K562 (cell line): ENCODE data around the gene GPR12. TPM values are rescaled to one million over a fixed set of nuclear protein-coding genes. Genes with fewer than 3 reads are reported as not detected.

ENCODE experiments used
- ATAC-seq: fragments of 200-7000 bp; cut with Tn5 transposase; 3 replicates; pipeline ENCODE4 v1.9.1; 2020; ENCODE audit warnings: moderate library complexity
- Bru-seq: library from RNA; stranded (reverse); fragments of 400-500 nt; gene quantifications from one replicate; lab custom pipeline; 2021; lab: Mats Ljungman, UMichigan
- BruChase-seq, 2 experiments: library from RNA; stranded (reverse); fragments of 400-500 nt; gene quantifications; one replicate each; lab custom pipeline; 2021; lab: Mats Ljungman, UMichigan
- BruUV-seq: library from RNA; stranded (reverse); fragments of 400-500 nt; replicated peaks from 2 replicates; lab custom pipeline; 2021; lab: Mats Ljungman, UMichigan
- CTCF ChIA-PET: fragments of 300-600 bp; formaldehyde crosslinking; extraction: SDS; loops from one replicate; lab custom pipeline; 2021; ENCODE audit warnings: low intra/inter-chr PET ratio; lab: Yijun Ruan, JAX
- POLR2A ChIA-PET: fragments of 300-600, 350-650 bp; sonication (Branson Sonifier 250); formaldehyde crosslinking; extraction: SDS; loops from one replicate; lab custom pipeline; 2021; ENCODE audit warnings: antibody characterized with exemption, inconsistent platforms; lab: Yijun Ruan, JAX
- DNase-seq, 4 experiments: peaks; one replicate each; pipeline versions ENCODE4 v3.0.0 to v3.0.0-alpha.2; 2011 to 2018; ENCODE audit warnings: low spot score in 3 of 4, mixed read lengths in 3 of 4; ENCODE audit errors: extremely low read depth in 1 of 4
- FAIRE-seq: peaks from 2 replicates; lab custom pipeline; 2011; peaks lifted over from hg19 to GRCh38; lab: Jason Lieb, UNC
- H2AFZ ChIP-seq: 2 replicates; pipeline ENCODE4 v1.6.0; 2011; ENCODE audit warnings: low read depth, low read length, control low read depth, inconsistent platforms
- H3K27ac ChIP-seq: fragments of 200-600 bp; 3 replicates; pipeline ENCODE4 v1.8.0; 2011; ENCODE audit warnings: low read depth, mild to moderate bottlenecking, control low read depth, inconsistent platforms, low read length, moderate library complexity, mixed read lengths; ENCODE audit errors: extremely low read depth
- H3K27me3 ChIP-seq, 2 experiments: fragments of 300-600 bp in 1 of 2; 2 replicates in 1 of 2; 3 replicates in 1 of 2; pipeline versions ENCODE4 v1.6.0 to v1.8.0; 2011; ENCODE audit warnings: inconsistent platforms in 2 of 2, low read length in 2 of 2, mild to moderate bottlenecking in 1 of 2, mixed read lengths in 1 of 2, moderate library complexity in 1 of 2; ENCODE audit not compliant: control insufficient read depth in 2 of 2, insufficient read depth in 2 of 2
- H3K36me3 ChIP-seq: fragments of 300-600 bp; 3 replicates; pipeline ENCODE4 v1.8.0; 2011; ENCODE audit warnings: mild to moderate bottlenecking, low read length, inconsistent platforms; ENCODE audit not compliant: control insufficient read depth, insufficient read depth
- H3K4me1 ChIP-seq, 2 experiments: fragments of 200-600 bp in 1 of 2; replicated peaks in 1 of 2; 2 replicates in 1 of 2; 3 replicates in 1 of 2; pipeline versions ENCODE4 v1.5.1 to v1.8.0; 2011; ENCODE audit warnings: inconsistent platforms in 2 of 2, low read length in 2 of 2, mild to moderate bottlenecking in 1 of 2, mixed read lengths in 1 of 2, moderate library complexity in 1 of 2; ENCODE audit not compliant: control insufficient read depth in 2 of 2, insufficient read depth in 2 of 2
- H3K4me2 ChIP-seq: 2 replicates; pipeline ENCODE4 v1.6.1; 2011; ENCODE audit warnings: low read length, control low read depth, inconsistent platforms, mixed read lengths; ENCODE audit not compliant: insufficient read depth
- H3K4me3 ChIP-seq: fragments of 200-600 bp; sonication (generic), shearing (Covaris generic); 2 replicates; pipeline ENCODE4 v1.5.1; 2016; ENCODE audit warnings: control low read depth, inconsistent platforms
- H3K79me2 ChIP-seq: fragments of 200-600 bp; 3 replicates; pipeline ENCODE4 v1.8.0; 2011; ENCODE audit warnings: low read length, inconsistent platforms; ENCODE audit not compliant: control insufficient read depth, insufficient read depth
- H3K9ac ChIP-seq, 2 experiments: 2 replicates each; pipeline versions ENCODE4 v1.6.0 to v1.6.1; 2011; ENCODE audit warnings: low read depth in 2 of 2, low read length in 2 of 2, control low read depth in 1 of 2, inconsistent platforms in 1 of 2, mild to moderate bottlenecking in 1 of 2, mixed read lengths in 1 of 2; ENCODE audit not compliant: insufficient read depth in 1 of 2
- H3K9me1 ChIP-seq: one replicate; pipeline ENCODE4 v1.6.0; 2011; ENCODE audit warnings: inconsistent platforms, mild to moderate bottlenecking, low read length, moderate library complexity; ENCODE audit not compliant: control insufficient read depth, insufficient read depth
- H3K9me3 ChIP-seq: replicated peaks from 2 replicates; pipeline ENCODE4 v1.5.1; 2011; ENCODE audit warnings: low read depth, low read length, inconsistent platforms; ENCODE audit not compliant: control insufficient read depth, insufficient read depth
- H4K20me1 ChIP-seq: replicated peaks from 2 replicates; pipeline ENCODE4 v1.6.1; 2011; ENCODE audit warnings: low read length, inconsistent platforms, mixed read lengths; ENCODE audit not compliant: control insufficient read depth, insufficient read depth
- ARHGAP35 ChIP-seq: fragments of 450-650 bp; IDR thresholded peaks from 2 replicates; pipeline ENCODE4 v1.6.1; 2018; ENCODE audit not compliant: partially characterized antibody
- ETV5 ChIP-seq: sonication (generic); formaldehyde crosslinking; IDR thresholded peaks from 2 replicates; pipeline ENCODE4 v1.4.0; 2020; ENCODE audit warnings: low read depth, mild to moderate bottlenecking, missing genetic modification reagents
- KAT7 ChIP-seq: sonication (generic); formaldehyde crosslinking; IDR thresholded peaks from 2 replicates; pipeline ENCODE4 v1.8.0; 2022; ENCODE audit warnings: missing genetic modification reagents, mild to moderate bottlenecking, borderline replicate concordance
- WGBS: fragments of 100-300 bp; shearing (Covaris generic); methylation state at CpG from one replicate; pipeline ENCODE4 v1.1.6; 2016; ENCODE audit warnings: low coverage, mixed read lengths; ENCODE audit not compliant: insufficient coverage; ENCODE audit errors: missing lambda C conversion rate; 5-methylcytosine and 5-hydroxymethylcytosine counted together
- in situ Hi-C: fragments of 300-500 bp; cut with MboI; formaldehyde crosslinking; loops from 4 replicates; pipeline ENCODE4 v1.15.0; 2018; ENCODE audit warnings: inconsistent platforms, mixed read lengths
- intact Hi-C: fragments of 100-400 bp; cut with micrococcal nuclease; formaldehyde crosslinking; loops from 2 replicates; pipeline ENCODE4 v1.14.2; 2022
- long read RNA-seq, 3 experiments: library from polyadenylated mRNA in 2 of 3; library from RNA in 1 of 3; unstranded in 2 of 3; stranded (forward) in 1 of 3; transcript quantifications; one replicate each; pipeline ENCODE4 v2.0.0, GENCODE V29; 2019 to 2022
- polyA minus RNA-seq, 3 experiments: library from RNA; depleted of rRNA, polyadenylated mRNA; stranded (reverse); fragments of >200 nt; gene quantifications; 2 replicates each; pipeline ENCODE4 v1.2.3, GENCODE V29; 2011
- polyA plus RNA-seq, 8 experiments: library from polyadenylated mRNA; depleted of rRNA in 4 of 8; stranded (reverse) in 5 of 8; unstranded in 3 of 8; fragments of >200 nt; fragmentation: Nextera tagmentation in 2 of 8; fragmentation: Illumina TruSeq in 1 of 8; extraction: Ambion mirVana in 2 of 8; extraction: Trizol in 1 of 8; gene quantifications; 2 replicates each; pipeline versions ENCODE4 v1.2.1 to v1.2.3, GENCODE V29; 2011 to 2014; ENCODE audit warnings: inconsistent platforms in 1 of 8, missing spikeins in 1 of 8
- total RNA-seq, 7 experiments: library from RNA; depleted of rRNA in 6 of 7; stranded (reverse); fragments of >200 nt in 6 of 7; fragmentation: Illumina TruSeq in 2 of 7; extraction: Trizol in 2 of 7; gene quantifications; 2 replicates each; pipeline versions ENCODE4 v1.2.1 to v1.2.3, GENCODE V29; 2011 to 2021; ENCODE audit warnings: low replicate concordance in 1 of 7
- TF ChIP-seq, protein P1 (sequence below): IDR thresholded peaks from 2 replicates; pipeline ENCODE4 v1.6.1; 2012; ENCODE audit warnings: low read depth, low read length, improper control_type of control experiment, borderline replicate concordance
- TF ChIP-seq, protein P2 (sequence below): fragments of 250-450 bp; sonication (Bioruptor Pico); IDR thresholded peaks from 2 replicates; pipeline ENCODE4 v1.8.0; 2022; ENCODE audit warnings: moderate library complexity, mild to moderate bottlenecking, inconsistent platforms
- TF ChIP-seq, protein P3 (sequence below): fragments of 250-450 bp; sonication (Bioruptor Pico); IDR thresholded peaks from 2 replicates; pipeline ENCODE4 v1.5.1; 2021; ENCODE audit warnings: mild to moderate bottlenecking
- TF ChIP-seq, protein P4 (sequence below): sonication (generic); formaldehyde crosslinking; IDR thresholded peaks from 2 replicates; pipeline ENCODE4 v1.8.0; 2023; ENCODE audit warnings: mild to moderate bottlenecking, missing genetic modification reagents

The GPR12 gene, protein sequence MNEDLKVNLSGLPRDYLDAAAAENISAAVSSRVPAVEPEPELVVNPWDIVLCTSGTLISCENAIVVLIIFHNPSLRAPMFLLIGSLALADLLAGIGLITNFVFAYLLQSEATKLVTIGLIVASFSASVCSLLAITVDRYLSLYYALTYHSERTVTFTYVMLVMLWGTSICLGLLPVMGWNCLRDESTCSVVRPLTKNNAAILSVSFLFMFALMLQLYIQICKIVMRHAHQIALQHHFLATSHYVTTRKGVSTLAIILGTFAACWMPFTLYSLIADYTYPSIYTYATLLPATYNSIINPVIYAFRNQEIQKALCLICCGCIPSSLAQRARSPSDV
- total RNA-seq (2011; cell fraction: chromatin; rRNA removed; ENCODE audit: low replicate concordance) = not detected in 2 replicates
- total RNA-seq (2011; cell fraction: nucleolus; rRNA removed) = not detected in 2 replicates
- not detected in 2 replicates for total RNA-seq (2011; cell fraction: nucleoplasm; rRNA removed)
- total RNA-seq (2014; rRNA removed) = not detected in 2 replicates
- not detected in 2 replicates for total RNA-seq (2014; rRNA removed; fragmentation: Illumina TruSeq; extraction: Trizol)
- not detected in 2 replicates for total RNA-seq (2015; rRNA removed; fragmentation: Illumina TruSeq; extraction: Trizol)
- not detected in 2 replicates for total RNA-seq (2021)
- polyA plus RNA-seq (2011; rRNA removed) = not detected in 2 replicates
- not detected in 2 replicates for polyA plus RNA-seq (2011; cell fraction: cytosol; rRNA removed)
- not detected in 2 replicates for polyA plus RNA-seq (2011; cell fraction: nucleus; rRNA removed)
- polyA plus RNA-seq (2012) = not detected in 2 replicates
- polyA plus RNA-seq (2014; fragmentation: Illumina TruSeq; extraction: Trizol) = not detected in 2 replicates
- not detected for polyA plus RNA-seq (2014; fragmentation: Nextera tagmentation; extraction: Ambion mirVana)
- not detected in 2 replicates for polyA plus RNA-seq (2014; rRNA removed)
- not detected in 2 replicates for polyA minus RNA-seq (2011; rRNA and poly(A)+ RNA removed)
- polyA minus RNA-seq (2011; cell fraction: cytosol; rRNA and poly(A)+ RNA removed) = not detected in 2 replicates
- not detected in 2 replicates for polyA minus RNA-seq (2011; cell fraction: nucleus; rRNA and poly(A)+ RNA removed)
- Bru-seq, nascent RNA = not detected
- not detected for BruChase-seq, experiment 1, labeled RNA remaining after a 2-hour chase
- BruChase-seq, experiment 2, labeled RNA remaining after a 6-hour chase = not detected
- long read RNA-seq, experiment 1 = 0 reads
- long read RNA-seq, experiment 2 = 0 reads
- long read RNA-seq, experiment 3 = 0 reads

DNA sequence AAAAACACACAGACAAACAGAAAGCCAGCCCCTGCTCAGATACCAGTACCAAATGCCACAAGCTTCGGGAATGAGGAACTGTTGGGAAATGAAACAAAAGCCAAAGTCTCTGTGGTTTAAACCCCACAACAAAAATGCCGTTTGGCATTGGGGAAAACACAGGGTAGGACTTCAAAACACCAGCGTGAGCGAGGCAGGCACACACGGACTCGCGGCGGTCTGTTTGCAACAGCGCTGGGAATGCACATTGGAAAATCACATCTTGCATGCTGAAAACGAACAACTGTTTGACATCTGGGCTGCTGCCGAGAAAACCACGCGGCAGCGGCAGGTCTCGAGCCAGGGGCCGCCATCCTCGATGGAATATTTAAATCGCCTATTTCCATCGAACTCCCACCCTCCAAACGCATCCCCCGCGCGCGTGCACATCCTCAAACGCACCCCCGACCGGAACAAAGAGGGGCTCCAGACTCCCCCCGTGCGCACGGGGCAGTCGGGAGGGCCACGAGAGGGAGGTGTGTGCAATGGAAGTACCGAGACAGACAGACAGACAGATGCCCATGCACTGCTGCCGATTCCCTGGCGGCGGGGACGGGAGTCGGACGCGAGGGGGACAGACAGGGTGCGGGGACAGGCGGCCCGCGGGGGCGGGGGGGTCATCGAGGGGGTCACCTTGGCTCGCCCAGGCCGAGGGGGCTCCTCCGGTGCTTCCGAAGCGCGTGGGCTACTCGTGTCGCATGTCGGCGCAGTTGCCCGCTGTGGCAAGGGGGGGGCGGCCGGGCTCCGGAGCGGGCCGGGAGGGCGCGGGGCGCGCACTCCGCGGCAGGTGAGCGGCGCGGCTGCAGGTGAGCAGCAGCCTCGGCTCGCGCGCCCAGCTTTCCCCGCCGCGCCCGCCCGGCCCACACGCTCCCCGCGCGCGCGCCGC, at the start of gene GPR12:
GPR12 (minus strand) TSS at position 880 of the 925 bp plus-strand sequence. CDS start 959 bp downstream, outside the sequence.
- H3K27ac ChIP-seq = no peak within 1 kb of the TSS
- no peaks in the 10 kb centered on the region for H3K36me3 ChIP-seq
- H3K4me2 ChIP-seq = no peak within 1 kb of the TSS
- POLR2A ChIA-PET = no interaction called here
- H3K4me1 ChIP-seq = no peaks in the 10 kb centered on the region; a peak in 1 of 5 replicates
- H3K79me2 ChIP-seq = no peaks in the 10 kb centered on the region
- intact Hi-C loops (no loop called here), in situ Hi-C loops (no loop called here)
- H3K9ac ChIP-seq = no peak within 1 kb of the TSS
- no peaks in the 10 kb centered on the region for H3K9me1 ChIP-seq
- ATAC-seq (no peak), FAIRE-seq (no peak), DNase-seq (no peak)
- WGBS = 3% methylated on average over 32 of the region's 87 CpGs
- CTCF ChIA-PET = no interaction called here
- H2AFZ ChIP-seq = no peak within 1 kb of the TSS
- H3K4me3 ChIP-seq = no peak within 1 kb of the TSS
- H4K20me1 ChIP-seq = no peaks in the 10 kb centered on the region
- BruUV-seq = no TSS peak
- no peaks in the 10 kb centered on the region for H3K9me3 ChIP-seq
- H3K27me3 ChIP-seq = peaks cover 2 to 22% of the 10 kb centered on the region in 2 experiments; a peak in 4 of 5 replicates
- TF ChIP-seq ARHGAP35 (no peak), KAT7 (CRISPR knock-in tag) (no peak), ETV5 (CRISPR knock-in tag) (no peak)
- TF ChIP-seq, protein P1, sequence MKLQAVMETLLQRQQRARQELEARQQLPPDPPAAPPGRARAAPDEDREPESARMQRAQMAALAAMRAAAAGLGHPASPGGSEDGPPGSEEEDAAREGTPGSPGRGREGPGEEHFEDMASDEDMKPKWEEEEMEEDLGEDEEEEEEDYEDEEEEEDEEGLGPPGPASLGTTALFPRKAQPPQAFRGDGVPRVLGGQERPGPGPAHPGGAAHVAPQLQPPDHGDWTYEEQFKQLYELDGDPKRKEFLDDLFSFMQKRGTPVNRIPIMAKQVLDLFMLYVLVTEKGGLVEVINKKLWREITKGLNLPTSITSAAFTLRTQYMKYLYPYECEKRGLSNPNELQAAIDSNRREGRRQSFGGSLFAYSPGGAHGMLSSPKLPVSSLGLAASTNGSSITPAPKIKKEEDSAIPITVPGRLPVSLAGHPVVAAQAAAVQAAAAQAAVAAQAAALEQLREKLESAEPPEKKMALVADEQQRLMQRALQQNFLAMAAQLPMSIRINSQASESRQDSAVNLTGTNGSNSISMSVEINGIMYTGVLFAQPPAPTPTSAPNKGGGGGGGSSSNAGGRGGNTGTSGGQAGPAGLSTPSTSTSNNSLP = no peak
- TF ChIP-seq, protein P2, sequence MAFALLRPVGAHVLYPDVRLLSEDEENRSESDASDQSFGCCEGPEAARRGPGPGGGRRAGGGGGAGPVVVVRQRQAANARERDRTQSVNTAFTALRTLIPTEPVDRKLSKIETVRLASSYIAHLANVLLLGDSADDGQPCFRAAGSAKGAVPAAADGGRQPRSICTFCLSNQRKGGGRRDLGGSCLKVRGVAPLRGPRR (CRISPR knock-in tag) = no peak
- TF ChIP-seq, protein P3, sequence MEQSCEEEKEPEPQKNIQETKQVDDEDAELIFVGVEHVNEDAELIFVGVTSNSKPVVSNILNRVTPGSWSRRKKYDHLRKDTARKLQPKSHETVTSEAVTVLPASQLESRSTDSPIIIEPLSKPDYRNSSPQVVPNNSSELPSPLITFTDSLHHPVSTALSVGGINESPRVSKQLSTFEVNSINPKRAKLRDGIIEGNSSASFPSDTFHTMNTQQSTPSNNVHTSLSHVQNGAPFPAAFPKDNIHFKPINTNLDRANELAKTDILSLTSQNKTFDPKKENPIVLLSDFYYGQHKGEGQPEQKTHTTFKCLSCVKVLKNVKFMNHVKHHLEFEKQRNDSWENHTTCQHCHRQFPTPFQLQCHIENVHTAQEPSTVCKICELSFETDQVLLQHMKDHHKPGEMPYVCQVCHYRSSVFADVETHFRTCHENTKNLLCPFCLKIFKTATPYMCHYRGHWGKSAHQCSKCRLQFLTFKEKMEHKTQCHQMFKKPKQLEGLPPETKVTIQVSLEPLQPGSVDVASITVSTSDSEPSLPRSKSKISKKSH (CRISPR knock-in tag) = no peak
- TF ChIP-seq, protein P4, sequence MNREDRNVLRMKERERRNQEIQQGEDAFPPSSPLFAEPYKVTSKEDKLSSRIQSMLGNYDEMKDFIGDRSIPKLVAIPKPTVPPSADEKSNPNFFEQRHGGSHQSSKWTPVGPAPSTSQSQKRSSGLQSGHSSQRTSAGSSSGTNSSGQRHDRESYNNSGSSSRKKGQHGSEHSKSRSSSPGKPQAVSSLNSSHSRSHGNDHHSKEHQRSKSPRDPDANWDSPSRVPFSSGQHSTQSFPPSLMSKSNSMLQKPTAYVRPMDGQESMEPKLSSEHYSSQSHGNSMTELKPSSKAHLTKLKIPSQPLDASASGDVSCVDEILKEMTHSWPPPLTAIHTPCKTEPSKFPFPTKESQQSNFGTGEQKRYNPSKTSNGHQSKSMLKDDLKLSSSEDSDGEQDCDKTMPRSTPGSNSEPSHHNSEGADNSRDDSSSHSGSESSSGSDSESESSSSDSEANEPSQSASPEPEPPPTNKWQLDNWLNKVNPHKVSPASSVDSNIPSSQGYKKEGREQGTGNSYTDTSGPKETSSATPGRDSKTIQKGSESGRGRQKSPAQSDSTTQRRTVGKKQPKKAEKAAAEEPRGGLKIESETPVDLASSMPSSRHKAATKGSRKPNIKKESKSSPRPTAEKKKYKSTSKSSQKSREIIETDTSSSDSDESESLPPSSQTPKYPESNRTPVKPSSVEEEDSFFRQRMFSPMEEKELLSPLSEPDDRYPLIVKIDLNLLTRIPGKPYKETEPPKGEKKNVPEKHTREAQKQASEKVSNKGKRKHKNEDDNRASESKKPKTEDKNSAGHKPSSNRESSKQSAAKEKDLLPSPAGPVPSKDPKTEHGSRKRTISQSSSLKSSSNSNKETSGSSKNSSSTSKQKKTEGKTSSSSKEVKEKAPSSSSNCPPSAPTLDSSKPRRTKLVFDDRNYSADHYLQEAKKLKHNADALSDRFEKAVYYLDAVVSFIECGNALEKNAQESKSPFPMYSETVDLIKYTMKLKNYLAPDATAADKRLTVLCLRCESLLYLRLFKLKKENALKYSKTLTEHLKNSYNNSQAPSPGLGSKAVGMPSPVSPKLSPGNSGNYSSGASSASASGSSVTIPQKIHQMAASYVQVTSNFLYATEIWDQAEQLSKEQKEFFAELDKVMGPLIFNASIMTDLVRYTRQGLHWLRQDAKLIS = no peak
